ENCODE results near the gene PRSS57. TPM values are rescaled to one million over a fixed set of nuclear protein-coding genes. Genes with fewer than 3 reads are reported as not detected.

PRSS57 gene
- polyA plus RNA-seq, 3 donors = 0.16 to 1.4 (median 0.78) TPM

DNA sequence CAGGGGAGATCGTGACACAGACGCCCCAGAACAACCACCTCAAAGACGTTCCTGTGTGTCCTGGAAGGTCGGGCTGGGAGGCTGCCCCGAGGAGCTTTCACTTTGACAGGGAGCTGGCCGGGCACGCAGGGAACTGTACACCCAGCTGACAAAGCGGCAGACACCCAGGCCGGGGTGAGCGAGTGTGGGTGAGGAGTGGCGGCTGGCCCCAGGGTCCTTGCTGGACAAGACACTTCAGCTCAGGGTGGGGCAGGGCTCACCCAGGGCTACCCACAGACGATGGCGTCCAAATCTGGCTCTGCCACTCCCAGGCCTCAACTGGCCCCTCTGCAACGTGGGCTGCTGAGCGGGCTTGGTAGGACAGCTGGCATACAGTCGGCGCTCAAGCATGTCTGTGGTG, 53.5 kb downstream of the PRSS57 start:
- Histone ChIP-seq H3K4me3 (replicated peaks in 1 of 3; ENCODE audit: low read depth in 2 of 3, low read length in 3 of 3) (no peak overlapping the region), H3K79me2 (ENCODE audit: insufficient read depth, low read length) (no peaks in the 10 kb centered on the region), H3K9ac (ENCODE audit: insufficient read depth, low read length, poor library complexity, severe bottlenecking) (no peak overlapping the region), H3K4me2 (replicated peaks; ENCODE audit: extremely low read depth, low read length, poor library complexity, severe bottlenecking) (no peak overlapping the region), H3K4me1 (ENCODE audit: control insufficient read depth in 1 of 2, insufficient read depth in 2 of 2, low read length in 2 of 2) (peaks cover 7 to 16% of the 10 kb centered on the region in 2 donors), H3K27me3 (ENCODE audit: control insufficient read depth in 2 of 2, insufficient read depth in 2 of 2, low read length in 2 of 2) (peaks cover 0 to 18% of the 10 kb centered on the region in 2 donors), H3K36me3 (replicated peaks in 1 of 2; ENCODE audit: control insufficient read depth in 1 of 2, insufficient read depth in 2 of 2, low read length in 2 of 2) (peaks cover 16 to 18% of the 10 kb centered on the region in 2 donors), H4K20me1 (ENCODE audit: insufficient read depth, low read length) (peaks cover 24% of the 10 kb centered on the region), H3K27ac (ENCODE audit: low read depth in 1 of 2, low read length in 2 of 2) (no peak overlapping the region), H3K9me3 (replicated peaks in 1 of 2; ENCODE audit: control insufficient read depth in 1 of 2, insufficient read depth in 1 of 2, low read length in 2 of 2) (no peaks in the 10 kb centered on the region), H2AFZ (ENCODE audit: insufficient read depth, low read depth, low read length, poor library complexity, severe bottlenecking) (no peak overlapping the region)
- WGBS (ENCODE audit: insufficient coverage) = 92% methylated on average over 15 of the region's 17 CpGs
- TF ChIP-seq, protein P1, sequence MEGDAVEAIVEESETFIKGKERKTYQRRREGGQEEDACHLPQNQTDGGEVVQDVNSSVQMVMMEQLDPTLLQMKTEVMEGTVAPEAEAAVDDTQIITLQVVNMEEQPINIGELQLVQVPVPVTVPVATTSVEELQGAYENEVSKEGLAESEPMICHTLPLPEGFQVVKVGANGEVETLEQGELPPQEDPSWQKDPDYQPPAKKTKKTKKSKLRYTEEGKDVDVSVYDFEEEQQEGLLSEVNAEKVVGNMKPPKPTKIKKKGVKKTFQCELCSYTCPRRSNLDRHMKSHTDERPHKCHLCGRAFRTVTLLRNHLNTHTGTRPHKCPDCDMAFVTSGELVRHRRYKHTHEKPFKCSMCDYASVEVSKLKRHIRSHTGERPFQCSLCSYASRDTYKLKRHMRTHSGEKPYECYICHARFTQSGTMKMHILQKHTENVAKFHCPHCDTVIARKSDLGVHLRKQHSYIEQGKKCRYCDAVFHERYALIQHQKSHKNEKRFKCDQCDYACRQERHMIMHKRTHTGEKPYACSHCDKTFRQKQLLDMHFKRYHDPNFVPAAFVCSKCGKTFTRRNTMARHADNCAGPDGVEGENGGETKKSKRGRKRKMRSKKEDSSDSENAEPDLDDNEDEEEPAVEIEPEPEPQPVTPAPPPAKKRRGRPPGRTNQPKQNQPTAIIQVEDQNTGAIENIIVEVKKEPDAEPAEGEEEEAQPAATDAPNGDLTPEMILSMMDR (IDR thresholded peaks at IDR 0.05) = no peak
- H3K36me3 Mint-ChIP-seq = peaks cover 9 to 20% of the 10 kb centered on the region in 2 donors
- H3K27ac Mint-ChIP-seq = no peak overlapping the region
- H3K4me3 Mint-ChIP-seq = no peak overlapping the region
- intact Hi-C loops (cut with micrococcal nuclease) = no loop called here
- H3K27me3 Mint-ChIP-seq (ENCODE audit: low read depth in 3 of 3) = peaks cover 22 to 33% (median 25%) of the 10 kb centered on the region in 3 donors
- peaks cover 6% of the 10 kb centered on the region for H3K4me1 Mint-ChIP-seq
- peaks cover 0 to 9% (median 4%) of the 10 kb centered on the region in 7 donors for H3K9me3 Mint-ChIP-seq
- no peak for DNase-seq

DNA sequence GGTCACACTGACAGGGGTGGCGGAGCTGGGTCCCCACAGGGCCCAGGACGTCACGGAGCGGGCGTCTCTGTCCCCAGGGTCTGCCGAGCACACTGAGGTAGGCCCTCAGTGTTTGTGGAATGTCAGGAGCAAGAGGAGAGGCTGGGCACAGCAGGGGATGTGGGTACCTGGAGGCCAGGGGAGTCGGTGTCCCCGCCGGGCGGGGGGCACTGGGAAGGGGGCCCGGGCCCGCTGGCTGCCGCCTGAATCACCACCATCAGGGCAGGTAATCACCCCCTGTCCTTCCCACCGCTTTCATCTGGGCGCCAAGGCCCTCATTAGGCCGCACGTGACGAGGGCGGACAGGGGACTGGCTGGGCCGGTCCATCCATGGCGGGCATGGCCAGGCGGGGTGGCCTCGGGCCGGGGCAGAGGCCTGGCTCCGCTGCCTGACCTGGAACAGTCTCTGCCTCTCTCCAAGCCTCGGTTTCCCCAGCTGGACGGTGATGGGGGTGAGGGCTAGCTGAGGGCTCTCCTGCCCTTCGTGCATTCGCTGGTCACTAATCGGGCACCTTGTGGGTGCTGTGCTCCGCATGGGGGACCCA, 54.6 kb downstream of the PRSS57 start:
- Mint-ChIP-seq H3K36me3 (peaks cover 4 to 12% of the 10 kb centered on the region in 2 donors), H3K27me3 (ENCODE audit: low read depth in 3 of 3) (peaks cover 22 to 33% (median 25%) of the 10 kb centered on the region in 3 donors), H3K27ac (peak overlapping the region in 1 of 7 donors; percentile 55), H3K4me1 (peaks cover 6% of the 10 kb centered on the region), H3K9me3 (peaks cover 0 to 9% (median 4%) of the 10 kb centered on the region in 7 donors), H3K4me3 (peak overlapping the region in 1 of 2 donors; percentile 60)
- Histone ChIP-seq H3K9ac (ENCODE audit: insufficient read depth, low read length, poor library complexity, severe bottlenecking) (no peak overlapping the region), H3K9me3 (replicated peaks in 1 of 2; ENCODE audit: control insufficient read depth in 1 of 2, insufficient read depth in 1 of 2, low read length in 2 of 2) (no peaks in the 10 kb centered on the region), H3K36me3 (replicated peaks in 1 of 2; ENCODE audit: control insufficient read depth in 1 of 2, insufficient read depth in 2 of 2, low read length in 2 of 2) (peaks cover 8% of the 10 kb centered on the region in 2 donors), H4K20me1 (ENCODE audit: insufficient read depth, low read length) (peaks cover 14% of the 10 kb centered on the region), H3K4me2 (replicated peaks; ENCODE audit: extremely low read depth, low read length, poor library complexity, severe bottlenecking) (no peak overlapping the region), H3K4me3 (replicated peaks in 1 of 3; ENCODE audit: low read depth in 2 of 3, low read length in 3 of 3) (no peak overlapping the region), H3K27me3 (ENCODE audit: control insufficient read depth in 2 of 2, insufficient read depth in 2 of 2, low read length in 2 of 2) (peaks cover 0 to 18% of the 10 kb centered on the region in 2 donors), H3K4me1 (ENCODE audit: control insufficient read depth in 1 of 2, insufficient read depth in 2 of 2, low read length in 2 of 2) (peaks cover 7 to 16% of the 10 kb centered on the region in 2 donors), H2AFZ (ENCODE audit: insufficient read depth, low read depth, low read length, poor library complexity, severe bottlenecking) (no peak overlapping the region), H3K27ac (ENCODE audit: low read depth in 1 of 2, low read length in 2 of 2) (no peak overlapping the region), H3K79me2 (ENCODE audit: insufficient read depth, low read length) (no peaks in the 10 kb centered on the region)
- 89% methylated on average over 24 of the region's 31 CpGs for WGBS (ENCODE audit: insufficient coverage)
- TF ChIP-seq, protein P1 (IDR thresholded peaks at IDR 0.05) = no peak
- no peak for DNase-seq
- intact Hi-C loops (cut with micrococcal nuclease) = no loop called here

Measured in CD14-positive monocyte (primary cell).